CD14-positive monocyte (primary cell): ENCODE results near the gene PPTC7. TPM values are rescaled to one million over a fixed set of nuclear protein-coding genes. Genes with fewer than 3 reads are reported as not detected.
A peak's percentile ranks its signal among the peaks of the same experiment; 100 is the strongest.
"Not testable (repeated sequence)": the region's sequence is repeated elsewhere in the genome, so short reads cannot be mapped to it uniquely, and the experiment has no call there.

Experiments
- DNase-seq, 3 donors: peaks; one replicate each; pipeline ENCODE4 v3.0.0-alpha.2; 2011 to 2022
- H2AFZ ChIP-seq: 2 replicates; pipeline ENCODE4 v1.6.0; 2012; ENCODE audit warnings: mild to moderate bottlenecking, low read depth, low read length, inconsistent platforms; ENCODE audit not compliant: insufficient read depth, poor library complexity, severe bottlenecking
- H3K27ac ChIP-seq, 2 donors: 1 replicate in 1 of 2; 2 replicates in 1 of 2; pipeline ENCODE4 v1.5.1; 2012 to 2013; ENCODE audit warnings: low read length in 2 of 2, control low read depth in 1 of 2, inconsistent platforms in 1 of 2, low read depth in 1 of 2, mild to moderate bottlenecking in 1 of 2
- H3K27me3 ChIP-seq, 2 donors: one replicate each; pipeline versions ENCODE4 v1.6.0 to v1.6.1; 2011 to 2013; ENCODE audit warnings: low read length in 2 of 2; ENCODE audit not compliant: control insufficient read depth in 2 of 2, insufficient read depth in 2 of 2
- H3K36me3 ChIP-seq, 2 donors: replicated peaks in 1 of 2; 1 replicate in 1 of 2; 2 replicates in 1 of 2; pipeline versions ENCODE4 v1.5.1 to v1.6.1; 2012 to 2013; ENCODE audit warnings: low read length in 2 of 2, control low read depth in 1 of 2, inconsistent platforms in 1 of 2, mild to moderate bottlenecking in 1 of 2; ENCODE audit not compliant: insufficient read depth in 2 of 2, control insufficient read depth in 1 of 2
- H3K4me1 ChIP-seq, 2 donors: 1 replicate in 1 of 2; 2 replicates in 1 of 2; pipeline versions ENCODE4 v1.5.1 to v1.6.1; 2012 to 2013; ENCODE audit warnings: low read length in 2 of 2, control low read depth in 1 of 2, inconsistent platforms in 1 of 2, mild to moderate bottlenecking in 1 of 2, moderate library complexity in 1 of 2; ENCODE audit not compliant: insufficient read depth in 2 of 2, control insufficient read depth in 1 of 2
- H3K4me2 ChIP-seq: replicated peaks from 2 replicates; pipeline ENCODE3; 2012; ENCODE audit warnings: low read length, moderate library complexity, mild to moderate bottlenecking; ENCODE audit not compliant: poor library complexity, severe bottlenecking; ENCODE audit errors: extremely low read depth
- H3K4me3 ChIP-seq, 3 experiments: fragments of 200-600 bp in 1 of 3; sonication (generic) in 1 of 3; replicated peaks in 1 of 3; 1 replicate in 2 of 3; 2 replicates in 1 of 3; pipeline ENCODE4 v1.5.1; 2011 to 2013; ENCODE audit warnings: low read length in 3 of 3, mild to moderate bottlenecking in 3 of 3, control low read depth in 2 of 3, low read depth in 2 of 3, inconsistent platforms in 1 of 3, moderate library complexity in 1 of 3
- H3K79me2 ChIP-seq: 2 replicates; pipeline ENCODE4 v1.6.0; 2012; ENCODE audit warnings: mild to moderate bottlenecking, control low read depth, inconsistent platforms, low read length, moderate library complexity; ENCODE audit not compliant: insufficient read depth
- H3K9ac ChIP-seq: 2 replicates; pipeline ENCODE4 v1.6.0; 2017; ENCODE audit warnings: low read length, mild to moderate bottlenecking; ENCODE audit not compliant: insufficient read depth, poor library complexity, severe bottlenecking
- H3K9me3 ChIP-seq, 2 donors: replicated peaks in 1 of 2; 1 replicate in 1 of 2; 2 replicates in 1 of 2; pipeline versions ENCODE4 v1.5.1 to v1.6.1; 2012 to 2013; ENCODE audit warnings: low read length in 2 of 2, control low read depth in 1 of 2; ENCODE audit not compliant: control insufficient read depth in 1 of 2, insufficient read depth in 1 of 2
- H4K20me1 ChIP-seq: 2 replicates; pipeline ENCODE4 v1.6.0; 2012; ENCODE audit warnings: mild to moderate bottlenecking, low read length, control low read depth, moderate library complexity; ENCODE audit not compliant: insufficient read depth
- H3K27ac Mint-ChIP-seq, 7 donors: one replicate each; pipeline ENCODE4 v1.8.0; 2020; ENCODE audit warnings: mild to moderate bottlenecking in 7 of 7, mixed read lengths in 7 of 7, moderate library complexity in 6 of 7, inconsistent platforms in 2 of 7
- H3K27me3 Mint-ChIP-seq, 3 donors: one replicate each; pipeline ENCODE4 v1.8.0; 2021 to 2022; ENCODE audit warnings: low read depth in 3 of 3, mild to moderate bottlenecking in 3 of 3, mixed read lengths in 3 of 3, moderate library complexity in 3 of 3, inconsistent platforms in 1 of 3
- H3K36me3 Mint-ChIP-seq, 2 donors: one replicate each; pipeline ENCODE4 v1.8.0; 2020; ENCODE audit warnings: mixed read lengths in 2 of 2, inconsistent platforms in 1 of 2, mild to moderate bottlenecking in 1 of 2
- H3K4me1 Mint-ChIP-seq: one replicate; pipeline ENCODE4 v1.8.0; 2020; ENCODE audit warnings: mild to moderate bottlenecking, mixed read lengths
- H3K4me3 Mint-ChIP-seq, 2 donors: one replicate each; pipeline ENCODE4 v1.8.0; 2020; ENCODE audit warnings: mild to moderate bottlenecking in 2 of 2, mixed read lengths in 2 of 2, moderate library complexity in 1 of 2
- H3K9me3 Mint-ChIP-seq, 7 donors: one replicate each; pipeline ENCODE4 v1.8.0; 2020 to 2022; ENCODE audit warnings: mixed read lengths in 7 of 7, mild to moderate bottlenecking in 6 of 7, moderate library complexity in 6 of 7, inconsistent platforms in 2 of 7
- WGBS: methylation state at CpG from one replicate; pipeline ENCODE4 v1.1.5; 2013; ENCODE audit warnings: missing lambda C conversion rate; ENCODE audit not compliant: insufficient coverage; 5-methylcytosine and 5-hydroxymethylcytosine counted together
- intact Hi-C, 2 donors: fragments of 100-400 bp; cut with micrococcal nuclease; formaldehyde crosslinking; loops; one replicate each; pipeline versions ENCODE4 v1.15.0 to v1.15.1; 2023
- polyA plus RNA-seq, 3 donors: library from polyadenylated mRNA; depleted of rRNA in 1 of 3; unstranded in 2 of 3; stranded (reverse) in 1 of 3; fragments of 300-500 nt in 2 of 3; fragments of >200 nt in 1 of 3; fragmentation: Illumina TruSeq in 2 of 3; gene quantifications; 1 replicate in 2 of 3; 2 replicates in 1 of 3; pipeline ENCODE4 v1.2.3, GENCODE V29; 2012 to 2021
- TF ChIP-seq, protein P1 (sequence below): fragments of 200-600 bp; IDR thresholded peaks from one replicate; pipeline ENCODE4 v1.8.0; 2022; ENCODE audit warnings: antibody characterized with exemption, mild to moderate bottlenecking

Gene PPTC7
- polyA plus RNA-seq, 3 donors, result 11.6 to 36.5 (median 15.1) TPM

DNA sequence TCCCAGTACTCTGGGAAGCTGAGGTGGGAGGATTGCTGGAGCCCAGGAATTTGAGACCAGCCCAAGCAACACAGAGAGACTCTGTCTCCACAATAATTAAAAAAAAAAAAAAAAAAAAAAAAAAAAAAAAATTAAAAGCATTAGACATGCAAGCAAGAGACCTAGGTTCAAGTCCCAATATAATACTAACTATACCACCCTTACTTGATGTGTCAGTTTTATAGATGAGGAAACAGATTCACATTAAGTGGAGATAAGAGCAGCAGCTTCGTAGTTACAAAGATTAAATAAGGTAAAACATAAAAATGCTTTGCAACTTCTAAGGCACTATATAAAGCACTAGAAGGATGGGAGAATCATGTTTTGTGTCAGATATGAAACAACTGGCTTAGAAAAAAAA is 9.1 kb downstream of the PPTC7 start:
- peaks cover 87% of the 10 kb centered on the region for H3K79me2 ChIP-seq
- peaks cover 7 to 13% of the 10 kb centered on the region in 2 donors for H3K36me3 Mint-ChIP-seq
- no peaks in the 10 kb centered on the region for H3K27me3 ChIP-seq
- peaks cover 0 to 4% (median 0%) of the 10 kb centered on the region in 3 donors for H3K27me3 Mint-ChIP-seq
- H3K27ac ChIP-seq, result no peak overlapping the region
- H3K27ac Mint-ChIP-seq, result no peak overlapping the region
- peak overlapping the region; percentile 21 for H3K4me2 ChIP-seq
- H2AFZ ChIP-seq, result no peak overlapping the region
- no peak overlapping the region for H3K9ac ChIP-seq
- peaks cover 12 to 15% of the 10 kb centered on the region in 2 donors for H3K9me3 ChIP-seq
- TF ChIP-seq, protein P1, sequence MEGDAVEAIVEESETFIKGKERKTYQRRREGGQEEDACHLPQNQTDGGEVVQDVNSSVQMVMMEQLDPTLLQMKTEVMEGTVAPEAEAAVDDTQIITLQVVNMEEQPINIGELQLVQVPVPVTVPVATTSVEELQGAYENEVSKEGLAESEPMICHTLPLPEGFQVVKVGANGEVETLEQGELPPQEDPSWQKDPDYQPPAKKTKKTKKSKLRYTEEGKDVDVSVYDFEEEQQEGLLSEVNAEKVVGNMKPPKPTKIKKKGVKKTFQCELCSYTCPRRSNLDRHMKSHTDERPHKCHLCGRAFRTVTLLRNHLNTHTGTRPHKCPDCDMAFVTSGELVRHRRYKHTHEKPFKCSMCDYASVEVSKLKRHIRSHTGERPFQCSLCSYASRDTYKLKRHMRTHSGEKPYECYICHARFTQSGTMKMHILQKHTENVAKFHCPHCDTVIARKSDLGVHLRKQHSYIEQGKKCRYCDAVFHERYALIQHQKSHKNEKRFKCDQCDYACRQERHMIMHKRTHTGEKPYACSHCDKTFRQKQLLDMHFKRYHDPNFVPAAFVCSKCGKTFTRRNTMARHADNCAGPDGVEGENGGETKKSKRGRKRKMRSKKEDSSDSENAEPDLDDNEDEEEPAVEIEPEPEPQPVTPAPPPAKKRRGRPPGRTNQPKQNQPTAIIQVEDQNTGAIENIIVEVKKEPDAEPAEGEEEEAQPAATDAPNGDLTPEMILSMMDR, result no peak
- intact Hi-C loops, result no loop called here
- H3K4me1 ChIP-seq, result peaks cover 36 to 45% of the 10 kb centered on the region in 2 donors
- DNase-seq, result no peak
- peaks cover 85% of the 10 kb centered on the region for H4K20me1 ChIP-seq
- peaks cover 40% of the 10 kb centered on the region for H3K4me1 Mint-ChIP-seq
- H3K9me3 Mint-ChIP-seq, result peaks cover 9 to 26% (median 18%) of the 10 kb centered on the region in 7 donors
- no CpG with 5 or more reads among the region's 1 CpG for WGBS
- H3K4me3 ChIP-seq, result no peak overlapping the region
- peaks cover 0 to 13% of the 10 kb centered on the region in 2 donors for H3K36me3 ChIP-seq
- H3K4me3 Mint-ChIP-seq, result no peak overlapping the region

DNA sequence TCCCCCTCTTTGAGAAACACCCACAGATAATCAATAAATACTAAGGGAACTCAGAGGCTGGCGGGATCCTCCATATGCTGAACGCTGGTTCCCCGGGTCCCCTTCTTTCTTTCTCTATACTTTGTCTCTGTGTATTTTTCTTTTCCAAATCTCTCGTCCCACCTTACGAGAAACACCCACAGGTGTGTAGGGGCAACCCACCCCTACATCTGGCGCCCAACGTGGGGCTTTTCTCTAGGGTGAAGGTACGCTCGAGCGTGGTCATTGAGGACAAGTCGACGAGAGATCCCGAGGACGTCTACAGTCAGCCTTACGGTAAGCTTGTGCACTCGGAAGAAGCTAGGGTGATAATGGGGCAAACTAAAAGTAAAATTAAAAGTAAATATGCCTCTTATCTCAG is 12.3 kb downstream of the PPTC7 start:
- intact Hi-C loops, H3K4me3 ChIP-seq, H3K4me3 Mint-ChIP-seq, H3K27ac ChIP-seq, H3K36me3 Mint-ChIP-seq, H3K9ac ChIP-seq, H3K27me3 Mint-ChIP-seq, DNase-seq, H3K4me2 ChIP-seq, H2AFZ ChIP-seq, H3K27me3 ChIP-seq, H3K27ac Mint-ChIP-seq: not testable (repeated sequence)
- Histone ChIP-seq H4K20me1 (peaks cover 85% of the 10 kb centered on the region), H3K4me1 (peaks cover 13 to 18% of the 10 kb centered on the region in 2 donors), H3K79me2 (peaks cover 89% of the 10 kb centered on the region), H3K9me3 (peaks cover 12 to 15% of the 10 kb centered on the region in 2 donors), H3K36me3 (peaks cover 0 to 13% of the 10 kb centered on the region in 2 donors)
- no CpG with 5 or more reads among the region's 16 CpGs for WGBS
- H3K4me1 Mint-ChIP-seq, result peaks cover 36% of the 10 kb centered on the region
- H3K9me3 Mint-ChIP-seq, result peaks cover 9 to 26% (median 18%) of the 10 kb centered on the region in 7 donors

DNA sequence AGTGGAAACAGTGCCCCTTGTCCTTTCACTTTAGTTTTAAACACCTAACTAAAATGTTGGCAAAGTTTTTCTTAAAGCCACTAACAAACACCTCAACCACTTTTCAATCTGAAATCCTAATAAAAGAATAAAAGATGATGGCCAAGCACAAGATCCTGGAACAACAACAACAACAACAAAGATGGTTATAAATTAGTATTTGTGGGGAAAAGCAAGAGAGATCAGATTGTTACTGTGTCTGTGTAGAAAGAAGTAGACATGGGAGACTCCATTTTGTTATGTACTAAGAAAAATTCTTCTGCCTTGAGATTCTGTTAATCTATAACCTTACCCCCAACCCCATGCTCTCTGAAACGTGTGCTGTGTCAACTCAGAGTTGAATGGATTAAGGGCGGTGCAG is 13.3 kb downstream of the PPTC7 start:
- H3K4me2 ChIP-seq, H3K9ac ChIP-seq, H3K27ac Mint-ChIP-seq, intact Hi-C loops, H3K4me3 Mint-ChIP-seq, H3K36me3 Mint-ChIP-seq, H2AFZ ChIP-seq, H3K27ac ChIP-seq, H3K4me3 ChIP-seq, H3K27me3 Mint-ChIP-seq, H3K27me3 ChIP-seq, DNase-seq: not testable (repeated sequence)
- H3K4me1 Mint-ChIP-seq, result peaks cover 32% of the 10 kb centered on the region
- peaks cover 9 to 13% of the 10 kb centered on the region in 2 donors for H3K4me1 ChIP-seq
- H3K9me3 ChIP-seq, result peaks cover 12 to 15% of the 10 kb centered on the region in 2 donors
- H4K20me1 ChIP-seq, result peaks cover 85% of the 10 kb centered on the region
- WGBS, result no CpG with 5 or more reads among the region's 2 CpGs
- H3K36me3 ChIP-seq, result peaks cover 0 to 13% of the 10 kb centered on the region in 2 donors
- peaks cover 9 to 26% (median 18%) of the 10 kb centered on the region in 7 donors for H3K9me3 Mint-ChIP-seq
- peaks cover 89% of the 10 kb centered on the region for H3K79me2 ChIP-seq
